Keratinocyte (primary cell): Measurements from ENCODE around the gene CISD2.

ENCODE experiments used
- CTCF ChIP-seq, 3 experiments: IDR thresholded peaks in 1 of 3; conservative IDR thresholded peaks in 1 of 3; optimal IDR thresholded peaks in 1 of 3; 2 replicates in 2 of 3; 3 replicates in 1 of 3; pipeline versions ENCODE3 to v1.5.1; 2011; ENCODE audit warnings: low read length in 3 of 3, mild to moderate bottlenecking in 3 of 3, moderate library complexity in 2 of 3, control low read depth in 1 of 3, inconsistent platforms in 1 of 3; ENCODE audit not compliant: insufficient read depth in 2 of 3; ENCODE audit errors: extremely low read depth in 1 of 3
- EZH2 ChIP-seq: IDR thresholded peaks from one replicate; pipeline ENCODE4 v1.6.1; 2012; ENCODE audit warnings: inconsistent platforms, mild to moderate bottlenecking, low read length, moderate library complexity

DNA sequence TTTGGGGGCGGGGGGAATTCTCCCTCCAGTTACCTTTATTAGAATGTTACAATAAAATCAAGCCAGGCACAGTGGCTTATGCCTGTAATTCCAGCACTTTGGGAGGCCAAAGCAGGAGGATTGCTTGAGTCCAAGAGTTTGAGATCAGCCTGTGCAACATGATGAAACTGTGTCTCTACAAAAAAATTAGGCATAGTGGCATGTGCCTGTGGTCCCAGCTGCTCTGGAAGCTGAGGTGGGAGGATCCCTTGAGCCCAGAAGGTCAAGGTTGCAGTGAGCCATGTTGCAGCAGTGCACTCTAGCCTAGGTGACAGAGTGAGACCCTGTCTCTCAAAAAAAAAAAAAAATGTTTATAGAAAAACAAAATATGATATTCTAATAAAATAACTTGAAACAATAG is 36.1 kb upstream of the CISD2 start:
- TF ChIP-seq CTCF (optimal IDR thresholded peaks at IDR 0.05 in 1 of 3, IDR thresholded peaks at IDR 0.05 in 1 of 3, conservative IDR thresholded peaks at IDR 0.05 in 1 of 3; ENCODE audit: extremely low read depth in 1 of 3, insufficient read depth in 2 of 3, low read length in 3 of 3) (no peak), EZH2 (no peak)
